ENCODE measurements around the gene APCDD1. TPM values are rescaled to one million over a fixed set of nuclear protein-coding genes. Genes with fewer than 3 reads are reported as not detected.

APCDD1 gene
- total and polyA plus RNA-seq, 9 donors, result 6.3 to 66.2 (median 10.8) TPM

DNA sequence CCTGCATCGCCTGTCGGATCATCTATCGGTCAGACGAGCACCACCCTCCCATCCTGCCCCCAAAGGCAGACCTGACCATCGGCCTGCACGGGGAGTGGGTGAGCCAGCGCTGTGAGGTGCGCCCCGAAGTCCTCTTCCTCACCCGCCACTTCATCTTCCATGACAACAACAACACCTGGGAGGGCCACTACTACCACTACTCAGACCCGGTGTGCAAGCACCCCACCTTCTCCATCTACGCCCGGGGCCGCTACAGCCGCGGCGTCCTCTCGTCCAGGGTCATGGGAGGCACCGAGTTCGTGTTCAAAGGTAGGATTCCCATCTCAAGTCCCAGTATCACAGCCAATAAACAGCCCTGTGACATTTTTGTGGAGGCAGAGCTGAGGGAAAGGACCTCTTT lies 31.0 kb downstream of the APCDD1 start:
- no peaks in the 10 kb centered on the region for H3K9me3 ChIP-seq (replicated peaks; ENCODE audit: control insufficient read depth, low read depth, low read length)
- peaks cover 17% of the 10 kb centered on the region for H3K4me1 ChIP-seq (ENCODE audit: control insufficient read depth, insufficient read depth, low read length)
- H3K27ac ChIP-seq (ENCODE audit: low read length), result no peak overlapping the region
- WGBS (ENCODE audit: insufficient coverage), result 90% methylated on average over 7 of the region's 20 CpGs
- no peak overlapping the region for H3K4me3 ChIP-seq (ENCODE audit: low read length)
- H3K36me3 ChIP-seq (ENCODE audit: control insufficient read depth, insufficient read depth, low read length), result peaks cover 2% of the 10 kb centered on the region
- no peaks in the 10 kb centered on the region for H3K27me3 ChIP-seq (ENCODE audit: control insufficient read depth, insufficient read depth, low read length)
- no peak for DNase-seq

DNA sequence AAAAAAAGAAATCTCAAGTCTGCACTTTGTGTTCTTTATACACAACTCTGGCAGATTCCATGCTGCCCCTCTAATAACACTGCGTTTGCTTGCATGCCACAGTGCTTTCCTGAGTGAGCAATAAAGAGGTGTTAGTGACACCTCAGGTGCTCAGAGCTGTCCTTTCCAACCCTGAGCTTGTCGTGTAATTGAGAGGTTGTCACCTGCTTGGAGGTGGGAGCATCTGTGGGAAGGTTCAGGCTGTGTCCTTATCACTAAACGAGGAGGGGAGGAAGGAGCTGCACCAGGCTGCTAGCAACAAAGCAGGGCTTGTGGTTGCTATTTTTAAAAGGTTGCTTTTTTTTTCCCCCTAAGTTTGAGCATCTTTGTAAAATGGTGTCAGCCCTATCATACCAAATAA lies 31.9 kb downstream of the APCDD1 start:
- H3K36me3 ChIP-seq (ENCODE audit: control insufficient read depth, insufficient read depth, low read length), result peaks cover 2% of the 10 kb centered on the region
- peaks cover 17% of the 10 kb centered on the region for H3K4me1 ChIP-seq (ENCODE audit: control insufficient read depth, insufficient read depth, low read length)
- DNase-seq, result no peak
- H3K27me3 ChIP-seq (ENCODE audit: control insufficient read depth, insufficient read depth, low read length), result no peaks in the 10 kb centered on the region
- H3K27ac ChIP-seq (ENCODE audit: low read length), result no peak overlapping the region
- H3K9me3 ChIP-seq (replicated peaks; ENCODE audit: control insufficient read depth, low read depth, low read length), result no peaks in the 10 kb centered on the region
- H3K4me3 ChIP-seq (ENCODE audit: low read length), result no peak overlapping the region
- WGBS (ENCODE audit: insufficient coverage), result 41% methylated on average over 2 of the region's 3 CpGs

DNA sequence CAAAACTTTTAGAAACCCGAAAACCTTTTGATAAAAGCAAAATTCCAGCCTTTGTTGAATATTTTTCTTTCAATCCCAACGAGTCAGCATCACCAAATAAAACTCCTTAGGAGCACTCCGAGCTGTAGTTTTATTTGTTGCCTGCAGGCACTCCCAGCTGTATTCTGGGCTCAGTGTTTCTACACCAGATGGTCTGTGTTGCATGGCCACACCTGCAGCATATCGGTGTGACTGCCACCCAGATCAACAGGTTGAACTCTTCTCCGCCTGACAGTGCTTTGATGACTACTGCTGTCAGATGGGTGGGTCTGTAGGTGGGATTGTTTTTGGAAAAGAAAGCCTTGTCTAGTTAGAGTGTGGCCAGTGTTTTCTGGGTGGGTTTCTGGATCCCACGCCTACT lies 32.7 kb downstream of the APCDD1 start:
- Histone ChIP-seq H3K9me3 (replicated peaks; ENCODE audit: control insufficient read depth, low read depth, low read length) (no peaks in the 10 kb centered on the region), H3K4me1 (ENCODE audit: control insufficient read depth, insufficient read depth, low read length) (peaks cover 17% of the 10 kb centered on the region), H3K4me3 (ENCODE audit: low read length) (no peak overlapping the region), H3K36me3 (ENCODE audit: control insufficient read depth, insufficient read depth, low read length) (peaks cover 2% of the 10 kb centered on the region), H3K27me3 (ENCODE audit: control insufficient read depth, insufficient read depth, low read length) (no peaks in the 10 kb centered on the region), H3K27ac (ENCODE audit: low read length) (no peak overlapping the region)
- no peak for DNase-seq
- 64% methylated on average over 5 of the region's 6 CpGs for WGBS (ENCODE audit: insufficient coverage)

DNA sequence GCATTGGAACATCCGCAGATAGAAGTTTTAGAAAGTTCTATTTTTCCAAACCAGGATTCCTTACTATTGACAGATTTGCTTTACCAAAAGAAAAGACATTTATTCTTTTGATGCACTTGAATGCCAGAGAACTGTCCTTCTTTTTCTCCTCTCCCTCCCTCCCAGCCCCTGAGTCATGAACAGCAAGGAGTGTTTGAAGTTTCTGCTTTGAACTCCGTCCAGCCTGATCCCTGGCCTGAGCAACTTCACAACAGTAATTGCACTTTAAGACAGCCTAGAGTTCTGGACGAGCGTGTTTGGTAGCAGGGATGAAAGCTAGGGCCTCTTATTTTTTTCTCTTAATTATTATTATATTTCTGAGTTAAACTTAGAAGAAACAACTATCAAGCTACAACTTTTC lies 33.6 kb downstream of the APCDD1 start:
- Histone ChIP-seq H3K9me3 (replicated peaks; ENCODE audit: control insufficient read depth, low read depth, low read length) (no peaks in the 10 kb centered on the region), H3K4me3 (ENCODE audit: low read length) (no peak overlapping the region), H3K27ac (ENCODE audit: low read length) (no peak overlapping the region), H3K4me1 (ENCODE audit: control insufficient read depth, insufficient read depth, low read length) (peaks cover 10% of the 10 kb centered on the region), H3K36me3 (ENCODE audit: control insufficient read depth, insufficient read depth, low read length) (peaks cover 2% of the 10 kb centered on the region), H3K27me3 (ENCODE audit: control insufficient read depth, insufficient read depth, low read length) (no peaks in the 10 kb centered on the region)
- WGBS (ENCODE audit: insufficient coverage), result 100% methylated on average over 1 of the region's 4 CpGs
- DNase-seq, result peak; percentile 38

DNA sequence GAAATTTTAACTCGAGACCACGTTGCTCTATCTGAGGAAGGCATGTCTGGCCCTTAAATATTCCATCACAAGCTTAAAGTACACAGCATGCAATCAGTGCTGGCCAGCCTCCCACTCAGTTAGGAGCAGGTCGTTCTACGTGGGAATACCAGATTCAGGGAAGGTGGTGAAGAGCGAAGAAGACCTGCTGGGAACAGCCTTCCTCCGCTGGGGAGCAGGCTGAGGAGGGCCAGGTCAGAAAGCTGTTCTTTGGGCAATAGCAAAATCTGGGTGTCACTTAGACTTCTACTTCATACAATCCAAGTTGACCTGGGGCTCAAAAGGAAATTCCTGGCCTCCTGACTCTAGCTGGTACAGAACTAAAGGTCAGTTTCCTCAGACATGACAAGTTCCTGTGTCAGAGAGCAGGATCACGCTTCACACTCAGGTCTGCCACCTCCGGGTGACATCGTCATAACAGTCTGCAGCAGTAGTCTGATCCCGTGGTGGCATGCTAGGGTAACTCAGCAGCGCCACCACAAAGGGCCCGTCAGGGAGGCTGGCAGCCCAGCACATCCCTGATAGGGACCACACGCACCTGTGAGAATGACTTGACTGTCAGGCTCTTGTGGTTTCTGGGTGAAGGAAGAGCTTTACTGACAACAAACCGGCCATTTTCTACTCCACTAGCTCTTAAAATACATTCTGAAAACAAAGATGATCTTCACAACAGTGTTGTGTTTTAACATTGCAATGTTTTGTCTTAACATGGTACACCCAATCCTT lies 36.1 kb downstream of the APCDD1 start:
- no peak for DNase-seq
- Histone ChIP-seq H3K9me3 (replicated peaks; ENCODE audit: control insufficient read depth, low read depth, low read length) (no peaks in the 10 kb centered on the region), H3K4me1 (ENCODE audit: control insufficient read depth, insufficient read depth, low read length) (no peaks in the 10 kb centered on the region), H3K36me3 (ENCODE audit: control insufficient read depth, insufficient read depth, low read length) (peaks cover 2% of the 10 kb centered on the region), H3K27ac (ENCODE audit: low read length) (no peak overlapping the region), H3K4me3 (ENCODE audit: low read length) (no peak overlapping the region), H3K27me3 (ENCODE audit: control insufficient read depth, insufficient read depth, low read length) (no peaks in the 10 kb centered on the region)
- WGBS (ENCODE audit: insufficient coverage), result 77% methylated on average over 10 of the region's 14 CpGs

DNA sequence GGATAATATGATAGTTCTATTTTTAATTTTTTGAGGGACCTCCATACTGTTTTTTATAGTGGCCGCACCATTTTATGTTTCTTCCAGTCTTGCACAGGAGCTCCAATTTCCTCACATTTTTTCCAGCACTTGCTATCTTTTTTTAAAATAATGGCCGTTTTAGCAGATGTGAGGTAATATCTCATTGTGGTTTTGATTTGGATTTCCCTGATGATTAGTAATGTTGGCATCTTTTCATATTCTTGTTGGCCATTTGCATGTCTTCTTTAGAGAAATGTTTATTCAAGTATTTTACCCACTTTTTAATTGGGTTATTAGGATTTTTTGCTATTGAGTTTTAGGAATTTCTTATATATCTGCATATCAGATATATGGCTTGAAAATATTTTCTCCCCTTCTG lies 41.5 kb downstream of the APCDD1 start:
- no peaks in the 10 kb centered on the region for H3K36me3 ChIP-seq (ENCODE audit: control insufficient read depth, insufficient read depth, low read length)
- WGBS (ENCODE audit: insufficient coverage), result no CpG with 5 or more reads among the region's 2 CpGs
- H3K27me3 ChIP-seq (ENCODE audit: control insufficient read depth, insufficient read depth, low read length), result no peaks in the 10 kb centered on the region
- DNase-seq, result no peak
- H3K27ac ChIP-seq (ENCODE audit: low read length), result no peak overlapping the region
- no peaks in the 10 kb centered on the region for H3K4me1 ChIP-seq (ENCODE audit: control insufficient read depth, insufficient read depth, low read length)
- no peak overlapping the region for H3K4me3 ChIP-seq (ENCODE audit: low read length)
- no peaks in the 10 kb centered on the region for H3K9me3 ChIP-seq (replicated peaks; ENCODE audit: control insufficient read depth, low read depth, low read length)

DNA sequence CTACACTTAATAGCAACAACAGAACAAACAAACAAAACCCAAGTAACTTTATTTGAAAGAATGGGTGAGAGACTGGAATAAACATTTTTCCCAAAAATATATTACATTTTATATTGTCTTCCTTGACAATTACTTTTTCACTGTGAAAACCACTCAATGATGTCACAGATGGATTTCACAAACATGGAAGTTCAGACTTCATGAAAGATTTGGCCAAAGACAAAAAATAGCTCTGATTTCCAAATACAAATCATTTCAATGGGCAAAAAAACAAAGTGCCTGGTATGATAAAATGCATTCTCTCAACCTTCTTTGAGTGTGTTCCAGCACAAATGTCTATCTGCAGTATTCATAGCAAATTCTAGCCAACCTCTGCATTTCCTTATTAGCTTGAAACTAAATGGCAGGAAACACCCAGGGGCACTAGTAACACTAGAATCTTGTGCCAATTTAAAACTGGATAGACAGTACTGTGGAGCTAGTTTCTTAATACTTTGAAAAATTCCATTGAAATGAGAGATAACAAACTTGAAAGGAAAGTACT lies 42.8 kb downstream of the APCDD1 start:
- no peaks in the 10 kb centered on the region for H3K4me1 ChIP-seq (ENCODE audit: control insufficient read depth, insufficient read depth, low read length)
- H3K27me3 ChIP-seq (ENCODE audit: control insufficient read depth, insufficient read depth, low read length), result no peaks in the 10 kb centered on the region

DNA sequence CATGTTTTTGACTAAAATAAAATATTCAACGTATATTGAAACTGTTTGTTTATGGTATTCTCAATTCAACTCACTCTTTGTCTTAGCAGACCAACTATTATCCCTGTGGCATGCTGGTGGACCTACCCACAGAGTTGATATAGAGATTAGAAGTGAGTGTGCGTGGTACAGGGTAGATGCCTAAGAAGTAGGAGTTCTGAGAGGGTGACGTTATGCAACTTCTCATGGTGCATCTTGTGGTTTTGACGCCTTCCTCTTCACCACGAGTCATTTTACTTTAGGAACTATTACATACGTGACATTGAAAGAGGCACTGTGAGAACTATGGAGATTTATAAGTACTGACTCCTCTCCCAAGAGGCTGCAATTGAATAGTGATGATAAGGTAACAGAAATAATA lies 44.8 kb downstream of the APCDD1 start:
- Histone ChIP-seq H3K27ac (ENCODE audit: low read length) (no peak overlapping the region), H3K4me1 (ENCODE audit: control insufficient read depth, insufficient read depth, low read length) (no peaks in the 10 kb centered on the region), H3K27me3 (ENCODE audit: control insufficient read depth, insufficient read depth, low read length) (no peaks in the 10 kb centered on the region), H3K4me3 (ENCODE audit: low read length) (no peak overlapping the region), H3K36me3 (ENCODE audit: control insufficient read depth, insufficient read depth, low read length) (no peaks in the 10 kb centered on the region), H3K9me3 (replicated peaks; ENCODE audit: control insufficient read depth, low read depth, low read length) (no peaks in the 10 kb centered on the region)
- no peak for DNase-seq
- no CpG with 5 or more reads among the region's 6 CpGs for whole genome bisulfite sequencing (ENCODE audit: insufficient coverage)

More for the DNA sequence above, 42.8 kb downstream of the APCDD1 start:
- DNase-seq, result no peak
- Histone ChIP-seq H3K27ac (ENCODE audit: low read length) (no peak overlapping the region), H3K9me3 (replicated peaks; ENCODE audit: control insufficient read depth, low read depth, low read length) (no peaks in the 10 kb centered on the region), H3K36me3 (ENCODE audit: control insufficient read depth, insufficient read depth, low read length) (no peaks in the 10 kb centered on the region), H3K4me3 (ENCODE audit: low read length) (no peak overlapping the region)

DNA sequence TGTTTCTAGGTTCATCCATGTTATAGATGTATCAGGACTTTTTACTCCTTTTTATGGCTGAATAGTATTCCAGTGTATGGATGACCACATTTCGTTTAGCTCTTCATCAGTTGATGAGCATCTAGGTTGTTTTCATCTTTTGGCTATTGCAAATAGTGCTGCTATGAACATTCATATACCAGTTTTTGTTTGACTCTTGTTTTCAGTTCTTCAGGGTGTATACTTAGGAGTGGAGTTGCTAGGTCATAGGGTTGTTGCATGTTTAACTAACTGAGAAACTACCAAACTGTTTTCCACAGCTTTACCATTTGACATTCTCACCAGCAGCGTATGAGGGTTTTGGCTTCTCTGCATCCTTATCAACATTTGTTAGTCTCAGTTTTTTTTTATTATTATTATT lies 45.6 kb downstream of the APCDD1 start:
- H3K4me3 ChIP-seq (ENCODE audit: low read length), result no peak overlapping the region
- no peaks in the 10 kb centered on the region for H3K36me3 ChIP-seq (ENCODE audit: control insufficient read depth, insufficient read depth, low read length)
- no CpG with 5 or more reads among the region's 2 CpGs for WGBS (ENCODE audit: insufficient coverage)
- H3K9me3 ChIP-seq (replicated peaks; ENCODE audit: control insufficient read depth, low read depth, low read length), result peaks cover 2% of the 10 kb centered on the region
- no peak overlapping the region for H3K27ac ChIP-seq (ENCODE audit: low read length)
- DNase-seq, result no peak
- H3K4me1 ChIP-seq (ENCODE audit: control insufficient read depth, insufficient read depth, low read length), result no peaks in the 10 kb centered on the region
- no peaks in the 10 kb centered on the region for H3K27me3 ChIP-seq (ENCODE audit: control insufficient read depth, insufficient read depth, low read length)

DNA sequence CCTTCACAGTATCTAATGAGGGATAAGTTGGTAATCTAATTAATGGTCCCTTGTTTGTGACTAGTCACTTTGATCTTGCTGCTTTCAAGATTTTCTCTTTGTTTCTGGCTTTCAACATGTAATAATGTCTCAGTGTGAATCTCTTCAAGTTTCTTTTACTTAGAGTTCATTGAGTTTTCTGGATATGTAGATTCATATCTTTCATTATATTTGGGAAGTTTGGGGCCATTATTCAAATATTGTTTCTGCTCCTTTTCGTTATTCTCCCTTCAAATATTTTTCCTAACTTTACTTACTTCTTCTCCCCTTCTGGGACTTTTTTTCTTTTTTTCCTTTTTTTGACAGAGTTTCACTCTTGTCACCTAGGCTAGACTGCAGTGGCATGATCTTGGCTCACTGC lies 50.3 kb downstream of the APCDD1 start:
- no CpG with 5 or more reads among the region's 1 CpG for WGBS (ENCODE audit: insufficient coverage)
- Histone ChIP-seq H3K4me1 (ENCODE audit: control insufficient read depth, insufficient read depth, low read length) (no peaks in the 10 kb centered on the region), H3K9me3 (replicated peaks; ENCODE audit: control insufficient read depth, low read depth, low read length) (peaks cover 23% of the 10 kb centered on the region), H3K27me3 (ENCODE audit: control insufficient read depth, insufficient read depth, low read length) (no peaks in the 10 kb centered on the region), H3K27ac (ENCODE audit: low read length) (no peak overlapping the region), H3K36me3 (ENCODE audit: control insufficient read depth, insufficient read depth, low read length) (no peaks in the 10 kb centered on the region), H3K4me3 (ENCODE audit: low read length) (no peak overlapping the region)
- no peak for DNase-seq
